NCI-H1930 (cell line): ENCODE results near the gene POTEH.
"Not testable (repeated sequence)": the region's sequence is repeated elsewhere in the genome, so short reads cannot be mapped to it uniquely, and the experiment has no call there.

ENCODE experiments used
- DNase-seq, 2 experiments: peaks; one replicate each; lab custom pipeline; 2025; lab: John Stamatoyannopoulos, UW

POTEH gene

GRCh38 chr22:15689749-15690125 lies at the start of gene POTEH:
TSS of gene POTEH (plus strand) at chr22:15690026. CDS start at chr22:15690078, 52 bp downstream.
- DNase-seq, result not testable (repeated sequence)

- peak in 1 of 2 experiments; percentile 9 for DNase-seq
Measured at GRCh38 chr22:15642288-15642861, 47.5 kb upstream of the POTEH start.

- not testable (repeated sequence) for DNase-seq
Measured at GRCh38 chr22:15651954-15652353, 37.9 kb upstream of the POTEH start.

GRCh38 chr22:15652738-15653137 lies 37.1 kb upstream of the POTEH start:
- DNase-seq, result not testable (repeated sequence)

GRCh38 chr22:15653241-15653640 lies 36.6 kb upstream of the POTEH start:
- DNase-seq, result not testable (repeated sequence)

- not testable (repeated sequence) for DNase-seq
Measured at GRCh38 chr22:15661102-15661501, 28.7 kb upstream of the POTEH start.

GRCh38 chr22:15664682-15665081 lies 25.1 kb upstream of the POTEH start:
- DNase-seq, result not testable (repeated sequence)

- not testable (repeated sequence) for DNase-seq
Measured at GRCh38 chr22:15665478-15665877, 24.3 kb upstream of the POTEH start.

GRCh38 chr22:15669430-15669829 lies 20.4 kb upstream of the POTEH start:
- DNase-seq, result not testable (repeated sequence)

- not testable (repeated sequence) for DNase-seq
Measured at GRCh38 chr22:15679702-15680101, 10.1 kb upstream of the POTEH start.

- not testable (repeated sequence) for DNase-seq
Measured at GRCh38 chr22:15684115-15684514, 5.7 kb upstream of the POTEH start.

- not testable (repeated sequence) for DNase-seq
Measured at GRCh38 chr22:15684695-15685094, 5.1 kb upstream of the POTEH start.

- DNase-seq, result not testable (repeated sequence)
Measured at GRCh38 chr22:15685641-15686040, 4.2 kb upstream of the POTEH start.

- DNase-seq, result not testable (repeated sequence)
Measured at GRCh38 chr22:15687086-15687485, 2.7 kb upstream of the POTEH start.

GRCh38 chr22:15687676-15688075 lies 2.1 kb upstream of the POTEH start:
- DNase-seq, result not testable (repeated sequence)

- not testable (repeated sequence) for DNase-seq
Measured at GRCh38 chr22:15688090-15688489, 1.7 kb upstream of the POTEH start.

GRCh38 chr22:15689012-15689748 lies 646 bp upstream of the POTEH start:
- not testable (repeated sequence) for DNase-seq

GRCh38 chr22:15713600-15713999 lies 23.8 kb downstream of the POTEH start:
- not testable (repeated sequence) for DNase-seq

- not testable (repeated sequence) for DNase-seq
Measured at GRCh38 chr22:15714125-15714524, 24.3 kb downstream of the POTEH start.

- DNase-seq, result not testable (repeated sequence)
Measured at GRCh38 chr22:15721884-15722283, 32.1 kb downstream of the POTEH start.

GRCh38 chr22:15729209-15729917 lies 39.5 kb downstream of the POTEH start:
- DNase-seq, result not testable (repeated sequence)

GRCh38 chr22:15731023-15731422 lies 41.2 kb downstream of the POTEH start:
- not testable (repeated sequence) for DNase-seq

- DNase-seq, result not testable (repeated sequence)
Measured at GRCh38 chr22:15734411-15734810, 44.6 kb downstream of the POTEH start.
